ENCODE data around the gene DUXA.

The DUXA gene

DNA sequence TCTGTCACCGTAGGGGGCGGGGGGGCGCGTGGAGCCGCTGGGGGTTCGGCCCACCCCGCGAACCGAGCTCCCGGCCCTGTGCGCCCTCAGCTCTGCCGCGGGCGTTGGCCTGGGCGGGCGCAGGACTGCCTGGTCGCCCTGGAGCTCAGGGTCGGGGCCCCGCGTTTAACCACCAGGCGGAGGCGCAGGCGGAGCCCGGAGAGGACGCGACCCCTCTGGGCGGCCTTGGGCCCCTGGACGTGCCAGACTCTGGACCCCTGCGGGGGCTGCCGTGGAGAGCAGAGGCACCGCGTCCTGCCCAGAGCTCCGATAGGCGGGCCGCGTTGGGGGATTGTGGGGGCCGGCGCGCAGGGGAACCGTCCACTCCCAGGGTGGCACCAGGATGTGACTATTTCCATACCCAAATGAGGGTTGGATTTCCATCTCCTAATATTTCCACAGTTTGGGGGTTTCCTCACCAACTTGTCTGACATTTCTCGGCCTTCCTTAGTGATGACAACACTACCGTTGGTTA lies 60.5 kb downstream of the DUXA start:
- in situ Hi-C loops (cut with MboI; ENCODE audit: low pct_unique_long_range_greater_than_20kb, low sequenced_read_pairs, unreplicated experiment) = no loop called here
- TF ChIP-seq, protein P1, sequence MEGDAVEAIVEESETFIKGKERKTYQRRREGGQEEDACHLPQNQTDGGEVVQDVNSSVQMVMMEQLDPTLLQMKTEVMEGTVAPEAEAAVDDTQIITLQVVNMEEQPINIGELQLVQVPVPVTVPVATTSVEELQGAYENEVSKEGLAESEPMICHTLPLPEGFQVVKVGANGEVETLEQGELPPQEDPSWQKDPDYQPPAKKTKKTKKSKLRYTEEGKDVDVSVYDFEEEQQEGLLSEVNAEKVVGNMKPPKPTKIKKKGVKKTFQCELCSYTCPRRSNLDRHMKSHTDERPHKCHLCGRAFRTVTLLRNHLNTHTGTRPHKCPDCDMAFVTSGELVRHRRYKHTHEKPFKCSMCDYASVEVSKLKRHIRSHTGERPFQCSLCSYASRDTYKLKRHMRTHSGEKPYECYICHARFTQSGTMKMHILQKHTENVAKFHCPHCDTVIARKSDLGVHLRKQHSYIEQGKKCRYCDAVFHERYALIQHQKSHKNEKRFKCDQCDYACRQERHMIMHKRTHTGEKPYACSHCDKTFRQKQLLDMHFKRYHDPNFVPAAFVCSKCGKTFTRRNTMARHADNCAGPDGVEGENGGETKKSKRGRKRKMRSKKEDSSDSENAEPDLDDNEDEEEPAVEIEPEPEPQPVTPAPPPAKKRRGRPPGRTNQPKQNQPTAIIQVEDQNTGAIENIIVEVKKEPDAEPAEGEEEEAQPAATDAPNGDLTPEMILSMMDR (IDR thresholded peaks at IDR 0.05; ENCODE audit: extremely low read depth, insufficient read depth, missing control alignments) = no peak
- no peak for DNase-seq (ENCODE audit: low spot score)

DNA sequence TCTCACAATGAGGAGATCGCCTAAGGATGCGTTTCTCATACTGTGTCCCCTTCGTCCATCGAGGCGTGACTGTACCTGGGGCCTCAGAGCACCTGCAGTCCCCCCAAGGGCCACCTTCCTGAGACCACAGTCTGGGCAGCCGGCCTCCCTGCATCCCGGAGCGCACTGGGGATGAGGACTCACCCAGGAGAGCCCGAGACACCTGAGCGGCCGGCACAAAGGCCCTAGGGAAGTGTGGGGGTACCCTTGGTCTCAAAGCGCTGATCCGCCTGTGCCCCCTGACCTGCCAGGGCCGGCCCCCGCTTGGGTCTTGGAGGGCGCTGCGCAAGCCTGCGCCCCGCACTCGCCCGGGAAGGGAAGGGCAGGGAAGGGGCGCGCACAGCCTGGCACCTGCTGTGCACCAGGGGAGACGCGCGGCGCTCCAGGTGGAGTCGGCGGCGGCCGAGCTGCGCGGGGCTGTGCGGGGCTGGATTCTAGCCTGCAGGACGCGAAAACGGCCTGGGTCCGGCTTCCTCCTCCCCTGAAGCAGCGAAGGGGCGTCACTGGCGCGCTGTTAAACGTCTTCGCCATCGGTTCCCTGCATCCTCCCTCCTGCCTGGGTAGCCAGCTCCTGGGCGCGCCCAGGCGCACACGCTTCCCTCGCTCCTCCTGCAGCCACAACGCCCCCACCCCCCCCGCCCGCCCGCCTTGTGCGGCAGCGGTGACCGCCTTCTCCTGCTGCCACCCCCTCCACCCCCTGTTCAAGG lies 61.1 kb downstream of the DUXA start:
- in situ Hi-C loops (cut with MboI; ENCODE audit: low pct_unique_long_range_greater_than_20kb, low sequenced_read_pairs, unreplicated experiment) = no loop called here
- DNase-seq (ENCODE audit: low spot score) = no peak
- TF ChIP-seq, protein P1 (IDR thresholded peaks at IDR 0.05; ENCODE audit: extremely low read depth, insufficient read depth, missing control alignments) = no peak
